Brain microvascular endothelial cell (primary cell): ENCODE measurements around the gene RPL35.
"Not testable (repeated sequence)": the region's sequence is repeated elsewhere in the genome, so short reads cannot be mapped to it uniquely, and the experiment has no call there.

Experiments
- DNase-seq: peaks from one replicate; pipeline ENCODE4 v3.0.0-alpha.2; 2020
- H3K27ac ChIP-seq: fragments of 250-450 bp; sonication (Bioruptor Pico); 2 replicates; pipeline ENCODE4 v1.5.1; 2020; ENCODE audit warnings: mild to moderate bottlenecking, moderate library complexity
- H3K27me3 ChIP-seq: fragments of 250-450 bp; sonication (Bioruptor Pico); replicated peaks from 2 replicates; pipeline ENCODE4 v1.5.1; 2020; ENCODE audit warnings: mild to moderate bottlenecking
- H3K36me3 ChIP-seq: fragments of 250-450 bp; sonication (Bioruptor Pico); replicated peaks from 2 replicates; pipeline ENCODE4 v1.5.1; 2020; ENCODE audit warnings: mild to moderate bottlenecking
- H3K4me3 ChIP-seq: 2 replicates; pipeline ENCODE4 v1.5.1; 2011; ENCODE audit warnings: low read depth, mild to moderate bottlenecking, control low read depth, low read length, moderate library complexity
- CTCF ChIP-seq: IDR thresholded peaks from 2 replicates; pipeline ENCODE4 v1.5.1; 2011; ENCODE audit warnings: low read depth, mild to moderate bottlenecking, moderate library complexity, low read length, control low read depth, inconsistent platforms; ENCODE audit errors: missing control alignments
- in situ Hi-C: cut with HindIII; loops from 2 replicates; pipeline ENCODE4 v1.10.0; 2017; ENCODE audit warnings: low sequenced_read_pairs, low pct_ligation_motif_present

The RPL35 gene

GRCh38 chr9:124844291-124844690 lies 17.5 kb downstream of the RPL35 start:
- in situ Hi-C loops: no loop called here
- TF ChIP-seq CTCF: no peak
- DNase-seq: no peak
- Histone ChIP-seq H3K36me3 (no peaks in the 10 kb centered on the region), H3K4me3 (no peak overlapping the region), H3K27ac (no peak overlapping the region), H3K27me3 (no peaks in the 10 kb centered on the region)

- DNase-seq: peak; percentile 80
- Histone ChIP-seq H3K36me3 (no peaks in the 10 kb centered on the region), H3K27me3 (no peaks in the 10 kb centered on the region), H3K27ac (peak overlapping the region; percentile 24), H3K4me3 (no peak overlapping the region)
- in situ Hi-C loops: no loop called here
- no peak for TF ChIP-seq CTCF
These were observed 18.2 kb downstream of the RPL35 start for GRCh38 chr9:124843456-124844034.

- in situ Hi-C loops: no loop called here
- Histone ChIP-seq H3K27me3 (no peaks in the 10 kb centered on the region), H3K4me3 (no peak overlapping the region), H3K27ac (no peak overlapping the region), H3K36me3 (no peaks in the 10 kb centered on the region)
- TF ChIP-seq CTCF: no peak
- no peak for DNase-seq
These were observed 20.5 kb downstream of the RPL35 start for GRCh38 chr9:124841075-124841821.

- Histone ChIP-seq H3K4me3 (no peak overlapping the region), H3K36me3 (no peaks in the 10 kb centered on the region), H3K27me3 (no peaks in the 10 kb centered on the region), H3K27ac (no peak overlapping the region)
- in situ Hi-C loops: no loop called here
- no peak for DNase-seq
- TF ChIP-seq CTCF: peak; percentile 73
These were observed 21.4 kb downstream of the RPL35 start for GRCh38 chr9:124840300-124840833.

- in situ Hi-C loops: no loop called here
- H3K27ac ChIP-seq: no peak overlapping the region
- H3K36me3 ChIP-seq: no peaks in the 10 kb centered on the region
- H3K4me3 ChIP-seq: no peak overlapping the region
- DNase-seq: no peak
- no peaks in the 10 kb centered on the region for H3K27me3 ChIP-seq
- peak; percentile 78 for TF ChIP-seq CTCF
These were observed 22.0 kb downstream of the RPL35 start for GRCh38 chr9:124839612-124840299.

- in situ Hi-C loops: not testable (repeated sequence)
These were observed 23.0 kb downstream of the RPL35 start for GRCh38 chr9:124838567-124839275.

GRCh38 chr9:124838132-124838531 lies 23.6 kb downstream of the RPL35 start:
- H3K36me3 ChIP-seq, H3K4me3 ChIP-seq, in situ Hi-C loops, H3K27ac ChIP-seq, H3K27me3 ChIP-seq, DNase-seq: not testable (repeated sequence)

More at GRCh38 chr9:124838567-124839275, 23.0 kb downstream of the RPL35 start:
- H3K4me3 ChIP-seq, DNase-seq, H3K36me3 ChIP-seq, H3K27me3 ChIP-seq, H3K27ac ChIP-seq: not testable (repeated sequence)
